Breast epithelium (tissue), 3 donors: Measurements from ENCODE around the gene SSC5D.

Experiments
- POLR2A ChIP-seq: fragments of 450-650 bp; IDR thresholded peaks from one replicate; pipeline ENCODE4 v1.6.1; 2016; ENCODE audit warnings: antibody characterized with exemption, mild to moderate bottlenecking, moderate library complexity
- POLR2AphosphoS5 ChIP-seq, 3 donors: sonication (generic); formaldehyde crosslinking; IDR thresholded peaks; one replicate each; pipeline ENCODE4 v1.6.1; 2017; ENCODE audit warnings: antibody characterized with exemption in 3 of 3
- TF ChIP-seq, protein P1 (sequence below), 3 donors: fragments of 450-650 bp; IDR thresholded peaks; one replicate each; pipeline ENCODE4 v1.5.1; 2016 to 2017; ENCODE audit warnings: antibody characterized with exemption in 3 of 3, mild to moderate bottlenecking in 3 of 3, moderate library complexity in 3 of 3

DNA sequence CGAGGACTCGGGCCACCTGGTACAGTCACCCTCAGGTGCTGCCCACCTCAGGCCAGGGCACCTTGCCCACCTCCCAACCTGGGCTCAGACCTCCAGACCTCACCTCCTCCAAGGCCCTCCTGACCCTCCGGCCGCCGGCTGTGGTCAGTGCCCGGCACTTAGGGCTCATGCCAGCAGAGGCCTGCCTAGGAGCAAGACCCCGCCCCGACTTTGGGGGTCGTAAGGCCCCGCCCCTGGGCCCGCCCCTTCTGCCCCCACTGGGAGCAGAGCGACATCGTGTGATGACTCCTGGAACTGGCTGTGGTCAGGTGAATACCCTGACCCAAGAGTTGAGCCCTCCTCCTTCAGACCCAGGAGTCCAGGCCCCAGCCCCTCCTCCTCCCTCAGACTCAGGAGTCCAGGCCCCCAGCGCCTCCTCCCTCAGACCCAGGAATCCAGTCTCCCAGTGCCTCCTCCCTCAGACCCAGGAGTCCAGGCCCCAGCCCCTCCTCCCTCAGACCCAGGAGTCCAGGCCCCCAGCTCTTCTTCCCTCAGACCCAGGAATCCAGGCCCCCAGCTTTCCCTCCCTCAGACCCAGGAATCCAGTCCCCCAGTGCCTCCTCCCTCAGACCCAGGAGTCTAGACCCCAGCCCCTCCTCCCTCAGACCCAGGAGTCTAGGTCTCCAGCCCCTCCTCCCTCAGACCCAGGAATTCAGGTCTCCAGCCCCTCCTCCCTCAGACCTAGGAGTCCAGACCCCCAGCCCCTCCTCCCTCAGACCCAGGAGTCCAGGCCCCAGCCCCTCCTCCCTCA lies 48.9 kb downstream of the SSC5D start, which contains the start of gene SBK2:
- TF ChIP-seq, protein P1, sequence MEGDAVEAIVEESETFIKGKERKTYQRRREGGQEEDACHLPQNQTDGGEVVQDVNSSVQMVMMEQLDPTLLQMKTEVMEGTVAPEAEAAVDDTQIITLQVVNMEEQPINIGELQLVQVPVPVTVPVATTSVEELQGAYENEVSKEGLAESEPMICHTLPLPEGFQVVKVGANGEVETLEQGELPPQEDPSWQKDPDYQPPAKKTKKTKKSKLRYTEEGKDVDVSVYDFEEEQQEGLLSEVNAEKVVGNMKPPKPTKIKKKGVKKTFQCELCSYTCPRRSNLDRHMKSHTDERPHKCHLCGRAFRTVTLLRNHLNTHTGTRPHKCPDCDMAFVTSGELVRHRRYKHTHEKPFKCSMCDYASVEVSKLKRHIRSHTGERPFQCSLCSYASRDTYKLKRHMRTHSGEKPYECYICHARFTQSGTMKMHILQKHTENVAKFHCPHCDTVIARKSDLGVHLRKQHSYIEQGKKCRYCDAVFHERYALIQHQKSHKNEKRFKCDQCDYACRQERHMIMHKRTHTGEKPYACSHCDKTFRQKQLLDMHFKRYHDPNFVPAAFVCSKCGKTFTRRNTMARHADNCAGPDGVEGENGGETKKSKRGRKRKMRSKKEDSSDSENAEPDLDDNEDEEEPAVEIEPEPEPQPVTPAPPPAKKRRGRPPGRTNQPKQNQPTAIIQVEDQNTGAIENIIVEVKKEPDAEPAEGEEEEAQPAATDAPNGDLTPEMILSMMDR (IDR thresholded peaks at IDR 0.05): no peak
- TF ChIP-seq POLR2AphosphoS5 (IDR thresholded peaks at IDR 0.05) (no peak), POLR2A (no peak)
